HG02840 (cell line): ENCODE data around the gene LYPD6B.

Experiments used
- ATAC-seq: cut with Tn5 transposase; IDR thresholded peaks from one replicate; pipeline ENCODE4 v1.9.1; 2021; ENCODE audit warnings: mild to moderate bottlenecking, moderate library complexity, moderate number of reproducible peaks; ENCODE audit not compliant: unreplicated experiment, low FRiP score

Gene LYPD6B

GRCh38 chr2:149068996-149069888 is 30.7 kb downstream of the LYPD6B start:
- no peak for ATAC-seq

GRCh38 chr2:149070681-149071320 is 32.3 kb downstream of the LYPD6B start:
- no peak for ATAC-seq

- no peak for ATAC-seq
Observed at GRCh38 chr2:149075105-149075504, 36.6 kb downstream of the LYPD6B start.

GRCh38 chr2:149075853-149076252 is 37.4 kb downstream of the LYPD6B start:
- no peak for ATAC-seq

GRCh38 chr2:149076863-149077412 is 38.4 kb downstream of the LYPD6B start:
- ATAC-seq = no peak

GRCh38 chr2:149077861-149078260 is 39.4 kb downstream of the LYPD6B start:
- ATAC-seq = no peak

GRCh38 chr2:149080099-149080498 is 41.6 kb downstream of the LYPD6B start:
- ATAC-seq = no peak

GRCh38 chr2:149080971-149081370 is 42.5 kb downstream of the LYPD6B start:
- ATAC-seq = no peak

- no peak for ATAC-seq
Observed at GRCh38 chr2:149082079-149082478, 43.6 kb downstream of the LYPD6B start.

- no peak for ATAC-seq
Observed at GRCh38 chr2:149082735-149083134, 44.2 kb downstream of the LYPD6B start.

- no peak for ATAC-seq
Observed at GRCh38 chr2:149084924-149085795, 46.7 kb downstream of the LYPD6B start.

- no peak for ATAC-seq
Observed at GRCh38 chr2:149087751-149088150, 49.3 kb downstream of the LYPD6B start.

GRCh38 chr2:149089068-149089467 is 50.6 kb downstream of the LYPD6B start:
- no peak for ATAC-seq

GRCh38 chr2:149090706-149091105 is 52.2 kb downstream of the LYPD6B start:
- no peak for ATAC-seq

GRCh38 chr2:149093579-149093978 is 55.1 kb downstream of the LYPD6B start:
- ATAC-seq = no peak

GRCh38 chr2:149094217-149095015 is 55.9 kb downstream of the LYPD6B start:
- ATAC-seq = no peak

- ATAC-seq = no peak
Observed at GRCh38 chr2:149098701-149099100, 60.2 kb downstream of the LYPD6B start.

- no peak for ATAC-seq
Observed at GRCh38 chr2:149099298-149099697, 60.8 kb downstream of the LYPD6B start.

GRCh38 chr2:149100739-149101699 is 62.5 kb downstream of the LYPD6B start:
- ATAC-seq = no peak
